GF-D8 (cell line): ENCODE data around the gene OR11H7.
"Not testable (repeated sequence)": the region's sequence is repeated elsewhere in the genome, so short reads cannot be mapped to it uniquely, and the experiment has no call there.

Source experiments
- DNase-seq: peaks from one replicate; lab custom pipeline; 2025; lab: John Stamatoyannopoulos, UW

Gene OR11H7

GRCh38 chr14:20278414-20278813 is 49.6 kb downstream of the OR11H7 start:
- no peak for DNase-seq

- DNase-seq = not testable (repeated sequence)
These were observed 51.5 kb downstream of the OR11H7 start for GRCh38 chr14:20280265-20280664.
